H1 (cell line): ENCODE results near the gene RELN. TPM values are rescaled to one million over a fixed set of nuclear protein-coding genes. Genes with fewer than 3 reads are reported as not detected.

Experiments
- CTCF ChIA-PET: fragments of 300-600 bp; sonication (Branson Sonifier 250); formaldehyde crosslinking; loops from one replicate; lab custom pipeline; 2021; ENCODE audit not compliant: partially characterized antibody; lab: Charles Lee
- POLR2A ChIA-PET: fragments of 300-600 bp; sonication (Branson Sonifier 250); formaldehyde crosslinking; loops from one replicate; lab custom pipeline; 2021; ENCODE audit warnings: inconsistent platforms; ENCODE audit not compliant: partially characterized antibody; lab: Charles Lee
- DNase-seq, 2 experiments: peaks; one replicate each; pipeline versions ENCODE4 v3.0.0 to v3.0.0-alpha.2; 2010 to 2022; ENCODE audit warnings: low spot score in 2 of 2, low read depth in 1 of 2, mixed read lengths in 1 of 2
- FAIRE-seq: peaks from 2 replicates; lab custom pipeline; 2011; peaks lifted over from hg19 to GRCh38; lab: Jason Lieb, UNC
- H2AFZ ChIP-seq: 2 replicates; pipeline ENCODE4 v1.8.1; 2012; ENCODE audit warnings: low read length, inconsistent platforms
- H2AK5ac ChIP-seq: 2 replicates; pipeline ENCODE4 v1.6.1; 2013; ENCODE audit warnings: low read depth, low read length
- H2BK120ac ChIP-seq: replicated peaks from 2 replicates; pipeline ENCODE3; 2013; ENCODE audit warnings: low read depth, low read length, inconsistent platforms
- H2BK12ac ChIP-seq: 2 replicates; pipeline ENCODE4 v1.6.1; 2013; ENCODE audit warnings: low read depth, low read length
- H2BK15ac ChIP-seq: 2 replicates; pipeline ENCODE4 v1.6.1; 2013; ENCODE audit warnings: low read length
- H2BK20ac ChIP-seq: 2 replicates; pipeline ENCODE4 v1.6.1; 2013; ENCODE audit warnings: low read length
- H2BK5ac ChIP-seq: 2 replicates; pipeline ENCODE4 v1.6.1; 2013; ENCODE audit warnings: low read depth, low read length
- H3K14ac ChIP-seq: 2 replicates; pipeline ENCODE4 v1.6.1; 2013; ENCODE audit warnings: inconsistent platforms; ENCODE audit not compliant: insufficient read length
- H3K18ac ChIP-seq: 2 replicates; pipeline ENCODE4 v1.6.1; 2013; ENCODE audit warnings: low read length; ENCODE audit errors: extremely low read depth
- H3K23ac ChIP-seq: 2 replicates; pipeline ENCODE4 v1.6.1; 2013; ENCODE audit warnings: inconsistent platforms; ENCODE audit not compliant: insufficient read length
- H3K23me2 ChIP-seq: 2 replicates; pipeline ENCODE4 v1.6.1; 2013; ENCODE audit warnings: low read depth, low read length
- H3K27ac ChIP-seq: 2 replicates; pipeline ENCODE4 v1.6.1; 2011; ENCODE audit warnings: low read depth, low read length, inconsistent platforms
- H3K27me3 ChIP-seq, 4 experiments: replicated peaks in 1 of 4; 1 replicate in 1 of 4; 2 replicates in 3 of 4; pipeline versions ENCODE4 v1.6.1 to v1.8.1; 2011 to 2013; ENCODE audit warnings: low read length in 3 of 4, mild to moderate bottlenecking in 3 of 4, inconsistent platforms in 2 of 4, mixed read lengths in 2 of 4, moderate library complexity in 1 of 4; ENCODE audit not compliant: control insufficient read depth in 3 of 4, insufficient read depth in 3 of 4; ENCODE audit errors: extremely low read depth in 1 of 4
- H3K36me3 ChIP-seq, 4 experiments: 2 replicates each; pipeline versions ENCODE4 v1.6.1 to v1.8.1; 2011 to 2013; ENCODE audit warnings: mild to moderate bottlenecking in 4 of 4, low read length in 3 of 4, moderate library complexity in 2 of 4, control low read depth in 1 of 4, inconsistent platforms in 1 of 4; ENCODE audit not compliant: insufficient read depth in 4 of 4, control insufficient read depth in 2 of 4
- H3K4ac ChIP-seq: replicated peaks from 2 replicates; pipeline ENCODE3; 2013; ENCODE audit warnings: low read length, low read depth, mixed read lengths, inconsistent platforms; ENCODE audit not compliant: insufficient read length
- H3K4me1 ChIP-seq, 4 experiments: replicated peaks in 1 of 4; 1 replicate in 1 of 4; 2 replicates in 3 of 4; pipeline versions ENCODE4 v1.6.1 to v1.8.1; 2011 to 2013; ENCODE audit warnings: low read length in 3 of 4, inconsistent platforms in 2 of 4, mixed read lengths in 1 of 4; ENCODE audit not compliant: insufficient read depth in 4 of 4, control insufficient read depth in 3 of 4
- H3K4me2 ChIP-seq, 2 experiments: 2 replicates each; pipeline versions ENCODE4 v1.6.1 to v1.8.1; 2011 to 2013; ENCODE audit warnings: low read depth in 2 of 2, low read length in 2 of 2, control low read depth in 1 of 2, inconsistent platforms in 1 of 2, mild to moderate bottlenecking in 1 of 2; ENCODE audit not compliant: insufficient read depth in 1 of 2
- H3K4me3 ChIP-seq, 4 experiments: fragments of 200-600, 300-600 bp in 1 of 4; sonication (generic), shearing (Covaris generic), sonication (Bioruptor Twin) in 1 of 4; 2 replicates each; pipeline versions ENCODE4 v1.5.1 to v1.8.1; 2011 to 2016; ENCODE audit warnings: low read length in 4 of 4, low read depth in 3 of 4, control low read depth in 2 of 4, inconsistent platforms in 2 of 4, mild to moderate bottlenecking in 2 of 4, mixed read lengths in 1 of 4, moderate library complexity in 1 of 4; ENCODE audit not compliant: insufficient read depth in 2 of 4; ENCODE audit errors: extremely low read depth in 1 of 4
- H3K56ac ChIP-seq: replicated peaks from 2 replicates; pipeline ENCODE3; 2013; ENCODE audit warnings: low read depth, mild to moderate bottlenecking, mixed read lengths, low read length, inconsistent platforms; ENCODE audit not compliant: insufficient read length
- H3K79me1 ChIP-seq: 2 replicates; pipeline ENCODE4 v1.6.1; 2013; ENCODE audit warnings: low read depth, low read length, control low read depth
- H3K79me2 ChIP-seq, 2 experiments: 2 replicates each; pipeline versions ENCODE4 v1.6.1 to v1.8.1; 2012 to 2013; ENCODE audit warnings: low read length in 2 of 2, mild to moderate bottlenecking in 2 of 2, inconsistent platforms in 1 of 2; ENCODE audit not compliant: insufficient read depth in 2 of 2, control insufficient read depth in 1 of 2
- H3K9ac ChIP-seq, 4 experiments: replicated peaks in 1 of 4; 1 replicate in 1 of 4; 2 replicates in 3 of 4; pipeline versions ENCODE4 v1.6.1 to v1.8.1; 2011 to 2013; ENCODE audit warnings: low read depth in 3 of 4, low read length in 3 of 4, control low read depth in 2 of 4, mild to moderate bottlenecking in 2 of 4, moderate library complexity in 2 of 4, inconsistent platforms in 1 of 4; ENCODE audit errors: extremely low read depth in 1 of 4
- H3K9me3 ChIP-seq, 2 experiments: 2 replicates each; pipeline versions ENCODE4 v1.6.1 to v1.8.1; 2012 to 2013; ENCODE audit warnings: mild to moderate bottlenecking in 2 of 2, moderate library complexity in 2 of 2, control low read depth in 1 of 2, inconsistent platforms in 1 of 2, low read depth in 1 of 2, low read length in 1 of 2, mixed read lengths in 1 of 2; ENCODE audit not compliant: insufficient read depth in 2 of 2
- H4K20me1 ChIP-seq, 2 experiments: replicated peaks in 1 of 2; 2 replicates each; pipeline versions ENCODE3 to v1.8.1; 2011 to 2013; ENCODE audit warnings: inconsistent platforms in 2 of 2, low read length in 2 of 2, mild to moderate bottlenecking in 1 of 2; ENCODE audit not compliant: insufficient read depth in 2 of 2, control insufficient read depth in 1 of 2
- H4K5ac ChIP-seq: 2 replicates; pipeline ENCODE4 v1.6.1; 2013; ENCODE audit warnings: low read length, low read depth, mixed read lengths, inconsistent platforms; ENCODE audit not compliant: insufficient read length
- H4K8ac ChIP-seq: 2 replicates; pipeline ENCODE4 v1.8.0; 2013; ENCODE audit warnings: mild to moderate bottlenecking, moderate library complexity, low read length, inconsistent platforms; ENCODE audit not compliant: insufficient read depth; ENCODE audit errors: extremely low read depth
- H4K91ac ChIP-seq: replicated peaks from 2 replicates; pipeline ENCODE3; 2013; ENCODE audit warnings: low read length, mixed read lengths, inconsistent platforms; ENCODE audit not compliant: insufficient read length
- BACH1 ChIP-seq: IDR thresholded peaks from 2 replicates; pipeline ENCODE4 v1.6.1; 2012; ENCODE audit warnings: low read length, improper control_type of control experiment
- EGR1 ChIP-seq: IDR thresholded peaks from 2 replicates; pipeline ENCODE4 v1.6.1; 2011; ENCODE audit warnings: low read depth, low read length, borderline replicate concordance
- HDAC6 ChIP-seq: IDR thresholded peaks from one replicate; pipeline ENCODE4 v1.7.1; 2012; ENCODE audit warnings: low read depth, mild to moderate bottlenecking, inconsistent platforms, low read length, moderate library complexity
- JUND ChIP-seq: IDR thresholded peaks from 2 replicates; pipeline ENCODE4 v1.6.1; 2011; ENCODE audit warnings: mild to moderate bottlenecking, improper control_type of control experiment, low read length
- KDM4A ChIP-seq: IDR thresholded peaks from one replicate; pipeline ENCODE4 v1.7.1; 2012; ENCODE audit warnings: low read depth, mild to moderate bottlenecking, moderate library complexity, low read length, inconsistent platforms; ENCODE audit not compliant: severe bottlenecking
- POLR2AphosphoS5 ChIP-seq: IDR thresholded peaks from 2 replicates; pipeline ENCODE4 v1.6.1; 2011; ENCODE audit warnings: low read depth, low read length
- RNF2 ChIP-seq: fragments of 200-900, 300-1000 bp; sonication (generic); IDR thresholded peaks from 2 replicates; pipeline ENCODE4 v1.7.1; 2016; ENCODE audit warnings: borderline replicate concordance, low read depth, mild to moderate bottlenecking, antibody characterized with exemption, low read length; ENCODE audit not compliant: poor library complexity, severe bottlenecking; ENCODE audit errors: missing control alignments
- SIX5 ChIP-seq: IDR thresholded peaks from 2 replicates; pipeline ENCODE4 v1.6.1; 2011; ENCODE audit warnings: mild to moderate bottlenecking, low read depth, low read length
- TBP ChIP-seq: IDR thresholded peaks from 2 replicates; pipeline ENCODE4 v1.6.1; 2011; ENCODE audit warnings: low read depth, low read length, improper control_type of control experiment
- TCF12 ChIP-seq: IDR thresholded peaks from 2 replicates; pipeline ENCODE4 v1.6.1; 2011; ENCODE audit warnings: low read depth, mild to moderate bottlenecking, low read length
- TEAD4 ChIP-seq: IDR thresholded peaks from 2 replicates; pipeline ENCODE4 v1.6.1; 2012; ENCODE audit warnings: low read depth, low read length, inconsistent platforms, mixed read lengths
- YY1 ChIP-seq: IDR thresholded peaks from 2 replicates; pipeline ENCODE4 v1.6.1; 2011; ENCODE audit warnings: low read depth, mild to moderate bottlenecking, low read length
- WGBS, 2 experiments: shearing (Covaris generic) in 1 of 2; methylation state at CpG; one replicate each; pipeline versions ENCODE4 v1.1.6 to v1.1.7; 2013 to 2015; ENCODE audit warnings: low lambda C conversion rate in 2 of 2, mixed read lengths in 2 of 2, inconsistent platforms in 1 of 2, low coverage in 1 of 2, missing lambda C conversion rate in 1 of 2; ENCODE audit not compliant: insufficient replicate concordance in 2 of 2, insufficient coverage in 1 of 2, insufficient read length in 1 of 2; ENCODE audit errors: extremely low coverage in 1 of 2, missing lambda C conversion rate in 1 of 2; 5-methylcytosine and 5-hydroxymethylcytosine counted together
- polyA plus RNA-seq, 7 experiments: library from polyadenylated mRNA; depleted of rRNA in 3 of 7; stranded (reverse) in 5 of 7; unstranded in 2 of 7; fragments of >200 nt in 5 of 7; fragments of 200-250 nt in 2 of 7; gene quantifications; 1 replicate in 5 of 7; 2 replicates in 1 of 7; 4 replicates in 1 of 7; pipeline versions ENCODE4 v1.2.1 to v1.2.3, GENCODE V29; 2011 to 2013; ENCODE audit warnings: missing spikeins in 2 of 7, mixed read lengths in 2 of 7
- total RNA-seq: library from RNA; stranded (reverse); fragmentation: NEBNext Ultra II Directional; extraction: Animal tissue kit (Norgen Biotek cat#: 25700); gene quantifications from 2 replicates; pipeline ENCODE4 v1.2.1, GENCODE V29; 2021
- TF ChIP-seq, protein P1 (sequence below), 3 experiments: IDR thresholded peaks; 1 replicate in 2 of 3; 2 replicates in 1 of 3; pipeline versions ENCODE4 v1.5.1 to v1.6.1; 2011; ENCODE audit warnings: low read length in 3 of 3, mild to moderate bottlenecking in 3 of 3, inconsistent platforms in 2 of 3, low read depth in 1 of 3, moderate library complexity in 1 of 3; ENCODE audit not compliant: insufficient read depth in 1 of 3; ENCODE audit errors: control extremely low read depth in 1 of 3

The RELN gene
- total and polyA plus RNA-seq, 2 of the 8 experiments (the other 6 are each of a cell fraction or from before 2014, with no cell fraction given), result 0.03 to 0.07 TPM

DNA sequence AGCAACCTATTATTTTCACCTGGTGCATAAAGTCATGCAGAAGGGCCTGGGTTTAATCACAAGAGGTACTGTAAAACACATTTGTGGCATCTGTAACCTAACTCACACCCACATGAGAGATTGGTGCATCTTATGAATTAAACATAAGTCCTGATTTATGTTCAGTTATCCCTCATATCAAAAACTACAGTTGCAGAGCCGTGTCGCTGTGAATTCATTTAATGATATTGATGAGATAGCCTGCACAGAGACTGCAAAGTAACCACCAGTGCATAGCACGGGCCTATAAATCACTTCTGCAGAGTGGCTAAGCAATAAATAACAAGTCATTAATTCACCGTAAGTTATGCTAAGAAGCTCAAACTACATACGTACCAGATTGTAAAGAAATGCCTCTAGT, 178.2 kb downstream of the RELN start:
- no peak overlapping the region for H4K91ac ChIP-seq
- H2BK20ac ChIP-seq, result no peak overlapping the region
- H3K4me1 ChIP-seq, result peaks cover 0 to 3% (median 0%) of the 10 kb centered on the region in 4 experiments; a peak in 1 of 7 replicates
- no peak overlapping the region for H3K23ac ChIP-seq
- H2BK120ac ChIP-seq, result no peak overlapping the region
- H3K36me3 ChIP-seq, result no peaks in the 10 kb centered on the region
- WGBS, 2 experiments, result 95% methylated on average over 5 of the region's 5 CpGs; no CpG with 5 or more reads in 1 of the 2 experiments
- no peak overlapping the region for H4K5ac ChIP-seq
- no peak overlapping the region for H3K4ac ChIP-seq
- no peaks in the 10 kb centered on the region for H3K27me3 ChIP-seq
- H4K20me1 ChIP-seq, result no peaks in the 10 kb centered on the region
- H3K23me2 ChIP-seq, result no peaks in the 10 kb centered on the region
- no peaks in the 10 kb centered on the region for H3K9me3 ChIP-seq
- no peak overlapping the region for H3K18ac ChIP-seq
- CTCF ChIA-PET, result interaction anchor here (2.1 kb wide), 1 partner anchor 197 kb away, joined by 4 read pairs; no protein-coding TSS in a partner anchor
- DNase-seq, result no peak
- H3K4me2 ChIP-seq, result no peak overlapping the region
- no peak overlapping the region for H2AFZ ChIP-seq
- no peak overlapping the region for H3K27ac ChIP-seq
- no peak overlapping the region for H2BK5ac ChIP-seq
- no peak overlapping the region for H4K8ac ChIP-seq
- H3K56ac ChIP-seq, result no peak overlapping the region
- H3K4me3 ChIP-seq, result no peak overlapping the region
- no peak overlapping the region for H2AK5ac ChIP-seq
- no peak overlapping the region for H3K14ac ChIP-seq
- H3K79me1 ChIP-seq, result no peaks in the 10 kb centered on the region
- H2BK15ac ChIP-seq, result no peak overlapping the region
- no peaks in the 10 kb centered on the region for H3K79me2 ChIP-seq
- no peak overlapping the region for H2BK12ac ChIP-seq
- POLR2A ChIA-PET, result no interaction called here
- no peak for FAIRE-seq
- no peak overlapping the region for H3K9ac ChIP-seq
- no peak for TF ChIP-seq BACH1
- no peak for TF ChIP-seq TBP
- TF ChIP-seq KDM4A, result no peak
- no peak for TF ChIP-seq TCF12
- TF ChIP-seq EGR1, result no peak
- TF ChIP-seq, protein P1, sequence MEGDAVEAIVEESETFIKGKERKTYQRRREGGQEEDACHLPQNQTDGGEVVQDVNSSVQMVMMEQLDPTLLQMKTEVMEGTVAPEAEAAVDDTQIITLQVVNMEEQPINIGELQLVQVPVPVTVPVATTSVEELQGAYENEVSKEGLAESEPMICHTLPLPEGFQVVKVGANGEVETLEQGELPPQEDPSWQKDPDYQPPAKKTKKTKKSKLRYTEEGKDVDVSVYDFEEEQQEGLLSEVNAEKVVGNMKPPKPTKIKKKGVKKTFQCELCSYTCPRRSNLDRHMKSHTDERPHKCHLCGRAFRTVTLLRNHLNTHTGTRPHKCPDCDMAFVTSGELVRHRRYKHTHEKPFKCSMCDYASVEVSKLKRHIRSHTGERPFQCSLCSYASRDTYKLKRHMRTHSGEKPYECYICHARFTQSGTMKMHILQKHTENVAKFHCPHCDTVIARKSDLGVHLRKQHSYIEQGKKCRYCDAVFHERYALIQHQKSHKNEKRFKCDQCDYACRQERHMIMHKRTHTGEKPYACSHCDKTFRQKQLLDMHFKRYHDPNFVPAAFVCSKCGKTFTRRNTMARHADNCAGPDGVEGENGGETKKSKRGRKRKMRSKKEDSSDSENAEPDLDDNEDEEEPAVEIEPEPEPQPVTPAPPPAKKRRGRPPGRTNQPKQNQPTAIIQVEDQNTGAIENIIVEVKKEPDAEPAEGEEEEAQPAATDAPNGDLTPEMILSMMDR (IDR thresholded peaks at IDR 0.05; ENCODE audit: control extremely low read depth in 1 of 3, insufficient read depth in 1 of 3, low read depth in 1 of 3, low read length in 3 of 3), result no peak
- no peak for TF ChIP-seq TEAD4
- no peak for TF ChIP-seq JUND
- no peak for TF ChIP-seq POLR2AphosphoS5
- no peak for TF ChIP-seq RNF2
- TF ChIP-seq SIX5, result no peak
- no peak for TF ChIP-seq HDAC6
- TF ChIP-seq YY1, result no peak
